ENCODE results near the gene DAP. TPM values are rescaled to one million over a fixed set of nuclear protein-coding genes. Genes with fewer than 3 reads are reported as not detected.

DAP gene
- total and polyA plus RNA-seq, 2 of the 13 experiments (the other 11 are each of a cell fraction or from before 2014, with no cell fraction given), result 22.0 to 57.5 TPM

GRCh38 chr5:10663489-10664179, 97.4 kb downstream of the DAP start (continued):
- TF ChIP-seq JUND (CRISPR knock-in tag; IDR thresholded peaks at IDR 0.05), result 0 out of 2 replicates have a peak, but pooled peaks have one; percentile 33
- TF ChIP-seq ZNF768 (CRISPR knock-in tag; IDR thresholded peaks at IDR 0.05), result no peak
- TF ChIP-seq XRCC5 (optimal IDR thresholded peaks at IDR 0.05; ENCODE audit: low read length), result peak; percentile 22
- no peak for TF ChIP-seq REXO4 (CRISPR knock-in tag; IDR thresholded peaks at IDR 0.05; ENCODE audit: borderline replicate concordance)
- no peak for TF ChIP-seq ZNF660 (CRISPR knock-in tag; IDR thresholded peaks at IDR 0.05; ENCODE audit: borderline replicate concordance, low read depth)
- no peak for TF ChIP-seq ARNT (IDR thresholded peaks at IDR 0.05)
- TF ChIP-seq FOSL2 (CRISPR knock-in tag; IDR thresholded peaks at IDR 0.05), result peak; percentile 91
- 0 out of 2 replicates have a peak, but pooled peaks have one; percentile 69 for TF ChIP-seq HNRNPL (IDR thresholded peaks at IDR 0.05; ENCODE audit: low read depth, low read length)
- TF ChIP-seq RERE (CRISPR knock-in tag; IDR thresholded peaks at IDR 0.05; ENCODE audit: low read depth), result no peak
- TF ChIP-seq ZNF317 (CRISPR knock-in tag; IDR thresholded peaks at IDR 0.05), result no peak
- peak; percentile 28; the same call in 1 of the 2 replicates for TF ChIP-seq HIC2 (CRISPR knock-in tag; IDR thresholded peaks at IDR 0.05; ENCODE audit: low read depth)
- peak; percentile 36; the same call in 1 of the 2 replicates for TF ChIP-seq SALL1 (CRISPR knock-in tag; IDR thresholded peaks at IDR 0.05)
- TF ChIP-seq RFX3 (CRISPR knock-in tag; IDR thresholded peaks at IDR 0.05), result no peak
- no peak for TF ChIP-seq IRX3 (CRISPR knock-in tag; IDR thresholded peaks at IDR 0.05; ENCODE audit: borderline replicate concordance, low read depth)
- peak; percentile 38; the same call in 1 of the 2 replicates for TF ChIP-seq UBTF (CRISPR knock-in tag; IDR thresholded peaks at IDR 0.05)
- no peak for TF ChIP-seq TARDBP (CRISPR knock-in tag; IDR thresholded peaks at IDR 0.05)
- TF ChIP-seq TEAD3 (CRISPR knock-in tag; optimal IDR thresholded peaks at IDR 0.05; ENCODE audit: borderline replicate concordance), result no peak
- no peak for TF ChIP-seq NR2F6 (IDR thresholded peaks at IDR 0.05)
- no peak for TF ChIP-seq NR2F6 (CRISPR knock-in tag; IDR thresholded peaks at IDR 0.05)

Data from HepG2 (cell line).